K562 (cell line): Measurements from ENCODE around the gene WBP1L. TPM values are rescaled to one million over a fixed set of nuclear protein-coding genes. Genes with fewer than 3 reads are reported as not detected.

Source experiments
- CCNT2 ChIP-seq: IDR thresholded peaks from 2 replicates; pipeline ENCODE4 v1.6.1; 2011; ENCODE audit warnings: borderline replicate concordance, low read depth, mild to moderate bottlenecking, moderate library complexity, mixed read lengths, low read length; ENCODE audit not compliant: insufficient read length; ENCODE audit errors: extremely low read depth
- CEBPZ ChIP-seq: fragments of 150-350 bp; IDR thresholded peaks from 2 replicates; pipeline ENCODE4 v1.6.1; 2014; ENCODE audit warnings: low read depth, mild to moderate bottlenecking, low read length, borderline replicate concordance
- CREM ChIP-seq: IDR thresholded peaks from 2 replicates; pipeline ENCODE4 v1.6.1; 2014; ENCODE audit warnings: antibody characterized with exemption, low read depth
- FOXO4 ChIP-seq: fragments of 450-650 bp; formaldehyde crosslinking; IDR thresholded peaks from 2 replicates; pipeline ENCODE4 v1.4.0; 2020; ENCODE audit warnings: mild to moderate bottlenecking, moderate library complexity
- GABPB1 ChIP-seq: sonication (generic); formaldehyde crosslinking; IDR thresholded peaks from 2 replicates; pipeline ENCODE4 v1.8.0; 2022; ENCODE audit warnings: mild to moderate bottlenecking, missing genetic modification reagents
- GATA2 ChIP-seq: sonication (generic); formaldehyde crosslinking; IDR thresholded peaks from 2 replicates; pipeline ENCODE4 v1.4.0; 2020; ENCODE audit warnings: mild to moderate bottlenecking, missing genetic modification reagents
- JUND ChIP-seq, 2 experiments: IDR thresholded peaks; 2 replicates in 1 of 2; 3 replicates in 1 of 2; pipeline ENCODE4 v1.6.1; 2011; ENCODE audit warnings: borderline replicate concordance in 2 of 2, low read depth in 2 of 2, low read length in 2 of 2, improper control_type of control experiment in 1 of 2, missing biosample characterization in 1 of 2, missing genetic modification characterization in 1 of 2, missing genetic modification reagents in 1 of 2
- KDM1A ChIP-seq, 2 experiments: fragments of 450-650 bp; IDR thresholded peaks; 2 replicates each; pipeline ENCODE4 v1.6.1; 2016; ENCODE audit warnings: mild to moderate bottlenecking in 2 of 2
- MTA1 ChIP-seq: fragments of 450-650 bp; IDR thresholded peaks from 2 replicates; pipeline ENCODE4 v1.6.1; 2017; ENCODE audit warnings: borderline replicate concordance
- NBN ChIP-seq: fragments of 450-650 bp; IDR thresholded peaks from 2 replicates; pipeline ENCODE4 v1.6.1; 2016; ENCODE audit warnings: low read depth, mild to moderate bottlenecking
- NFXL1 ChIP-seq: fragments of 450-650 bp; formaldehyde crosslinking; IDR thresholded peaks from 2 replicates; pipeline ENCODE4 v1.4.0; 2021; ENCODE audit warnings: mild to moderate bottlenecking
- PHF20 ChIP-seq: fragments of 450-650 bp; IDR thresholded peaks from 2 replicates; pipeline ENCODE4 v1.6.1; 2018; ENCODE audit not compliant: partially characterized antibody
- SREBF2 ChIP-seq: sonication (generic); formaldehyde crosslinking; IDR thresholded peaks from 2 replicates; pipeline ENCODE4 v1.4.0; 2020; ENCODE audit warnings: mild to moderate bottlenecking, missing genetic modification reagents
- STAT5A ChIP-seq: IDR thresholded peaks from 2 replicates; pipeline ENCODE4 v1.6.1; 2012; ENCODE audit warnings: low read length, inconsistent platforms, borderline replicate concordance
- TBP ChIP-seq: optimal IDR thresholded peaks from 2 replicates; pipeline ENCODE3; 2011; ENCODE audit warnings: low read depth, low read length, improper control_type of control experiment
- ZNF224 ChIP-seq: sonication (generic); formaldehyde crosslinking; IDR thresholded peaks from 2 replicates; pipeline ENCODE4 v1.8.0; 2022; ENCODE audit warnings: mild to moderate bottlenecking, missing genetic modification reagents
- ZNF277 ChIP-seq: fragments of 250-450 bp; sonication (Bioruptor Pico); IDR thresholded peaks from 2 replicates; pipeline ENCODE4 v1.8.0; 2022; ENCODE audit warnings: inconsistent platforms, mild to moderate bottlenecking, moderate library complexity, borderline replicate concordance
- polyA plus RNA-seq, 8 experiments: library from polyadenylated mRNA; depleted of rRNA in 4 of 8; stranded (reverse) in 5 of 8; unstranded in 3 of 8; fragments of >200 nt; fragmentation: Nextera tagmentation in 2 of 8; fragmentation: Illumina TruSeq in 1 of 8; extraction: Ambion mirVana in 2 of 8; extraction: Trizol in 1 of 8; gene quantifications; 2 replicates each; pipeline versions ENCODE4 v1.2.1 to v1.2.3, GENCODE V29; 2011 to 2014; ENCODE audit warnings: inconsistent platforms in 1 of 8, missing spikeins in 1 of 8
- total RNA-seq, 7 experiments: library from RNA; depleted of rRNA in 6 of 7; stranded (reverse); fragments of >200 nt in 6 of 7; fragmentation: Illumina TruSeq in 2 of 7; extraction: Trizol in 2 of 7; gene quantifications; 2 replicates each; pipeline versions ENCODE4 v1.2.1 to v1.2.3, GENCODE V29; 2011 to 2021; ENCODE audit warnings: low replicate concordance in 1 of 7
- TF ChIP-seq, protein P1 (sequence below): fragments of 250-450 bp; sonication (Bioruptor Pico); IDR thresholded peaks from 2 replicates; pipeline ENCODE4 v1.5.0; 2021

WBP1L gene
- total and polyA plus RNA-seq, 9 of the 15 experiments (the other 6 are each of a cell fraction or from before 2014, with no cell fraction given): 3.2 to 14.4 (median 11.3) TPM

GRCh38 chr10:102743588-102744373 lies at the start of gene WBP1L (continued):
- TF ChIP-seq CEBPZ (peak; percentile 82; the same call in 1 of the 2 replicates), KDM1A (IDR thresholded peaks at IDR 0.05) (no peak; a peak in 1 of 4 replicates), NFXL1 (CRISPR knock-in tag) (no peak), NBN (peak; percentile 30; the same call in 1 of the 2 replicates), ZNF277 (no peak), CCNT2 (no peak), MTA1 (peak; percentile 39; the same call in 1 of the 2 replicates), PHF20 (peak; percentile 26), TBP (peak; percentile 19), JUND (IDR thresholded peaks at IDR 0.05; ENCODE audit: borderline replicate concordance, low read depth, low read length) (0 out of 2 replicates have a peak, but pooled peaks have one; percentile 7), JUND (tag; IDR thresholded peaks at IDR 0.05; ENCODE audit: borderline replicate concordance, low read depth, low read length) (no peak; the same call in 2 of the 3 replicates), SREBF2 (CRISPR knock-in tag) (no peak), ZNF224 (CRISPR knock-in tag) (no peak), STAT5A (0 out of 2 replicates have a peak, but pooled peaks have one; percentile 11), CREM (peak; percentile 47; the same call in 1 of the 2 replicates), GATA2 (CRISPR knock-in tag) (no peak), GABPB1 (CRISPR knock-in tag) (peak; percentile 74), FOXO4 (CRISPR knock-in tag) (no peak)
- TF ChIP-seq, protein P1, sequence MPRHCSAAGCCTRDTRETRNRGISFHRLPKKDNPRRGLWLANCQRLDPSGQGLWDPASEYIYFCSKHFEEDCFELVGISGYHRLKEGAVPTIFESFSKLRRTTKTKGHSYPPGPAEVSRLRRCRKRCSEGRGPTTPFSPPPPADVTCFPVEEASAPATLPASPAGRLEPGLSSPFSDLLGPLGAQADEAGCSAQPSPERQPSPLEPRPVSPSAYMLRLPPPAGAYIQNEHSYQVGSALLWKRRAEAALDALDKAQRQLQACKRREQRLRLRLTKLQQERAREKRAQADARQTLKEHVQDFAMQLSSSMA (CRISPR knock-in tag): peak; percentile 99
